B cell (primary cell): ENCODE data around the gene ITGB7. TPM values are rescaled to one million over a fixed set of nuclear protein-coding genes. Genes with fewer than 3 reads are reported as not detected.

ENCODE experiments used
- ATAC-seq: fragments of 200-7000 bp; cut with Tn5 transposase; one replicate; pipeline ENCODE4 v1.10.0; 2021; ENCODE audit warnings: low read depth, mild to moderate bottlenecking, moderate number of reproducible peaks, moderate library complexity
- CTCF ChIA-PET: fragments of 350-600 bp; sonication (Branson Sonifier 250); formaldehyde crosslinking; loops from one replicate; lab custom pipeline; 2021; ENCODE audit warnings: antibody characterized with exemption, inconsistent platforms; lab: Charles Lee
- POLR2A ChIA-PET: fragments of 350-600 bp; sonication (Branson Sonifier 250); formaldehyde crosslinking; loops from one replicate; lab custom pipeline; 2021; ENCODE audit warnings: antibody characterized with exemption; lab: Charles Lee
- DNase-seq: peaks from one replicate; pipeline ENCODE4 v3.0.0; 2013
- H2AFZ ChIP-seq: 2 replicates; pipeline ENCODE4 v1.6.1; 2012; ENCODE audit warnings: mild to moderate bottlenecking, low read depth, low read length; ENCODE audit not compliant: insufficient read depth, poor library complexity, severe bottlenecking
- H3K27ac ChIP-seq, 2 donors: 1 replicate in 1 of 2; 2 replicates in 1 of 2; pipeline ENCODE4 v1.5.1; 2012 to 2013; ENCODE audit warnings: low read length in 2 of 2, mild to moderate bottlenecking in 2 of 2, moderate library complexity in 1 of 2
- H3K27me3 ChIP-seq, 4 experiments: fragments of 200-600 bp in 1 of 4; sonication (generic) in 1 of 4; replicated peaks in 1 of 4; 1 replicate in 2 of 4; 2 replicates in 2 of 4; pipeline versions ENCODE4 v1.6.1 to v1.7.0; 2013 to 2016; ENCODE audit warnings: low read length in 3 of 4, mild to moderate bottlenecking in 2 of 4, mixed read lengths in 1 of 4, moderate library complexity in 1 of 4; ENCODE audit not compliant: insufficient read depth in 4 of 4, control insufficient read depth in 3 of 4; ENCODE audit errors: control extremely low read depth in 1 of 4
- H3K36me3 ChIP-seq, 2 experiments: replicated peaks in 1 of 2; 1 replicate in 1 of 2; 2 replicates in 1 of 2; pipeline versions ENCODE4 v1.6.1 to v1.7.1; 2013; ENCODE audit warnings: low read length in 1 of 2; ENCODE audit not compliant: insufficient read depth in 2 of 2, control insufficient read depth in 1 of 2; ENCODE audit errors: control extremely low read depth in 1 of 2, extremely low read depth in 1 of 2
- H3K4me1 ChIP-seq, 2 donors: fragments of 200-600 bp in 1 of 2; sonication (generic) in 1 of 2; 1 replicate in 1 of 2; 2 replicates in 1 of 2; pipeline versions ENCODE4 v1.5.1 to v1.6.1; 2013 to 2017; ENCODE audit warnings: low read length in 2 of 2; ENCODE audit not compliant: control insufficient read depth in 2 of 2, insufficient read depth in 2 of 2
- H3K4me2 ChIP-seq: replicated peaks from 2 replicates; pipeline ENCODE3; 2012; ENCODE audit warnings: mild to moderate bottlenecking, low read depth, low read length; ENCODE audit not compliant: poor library complexity, severe bottlenecking
- H3K4me3 ChIP-seq, 5 experiments: fragments of 200-600 bp in 1 of 5; sonication (generic) in 1 of 5; 1 replicate in 3 of 5; 2 replicates in 2 of 5; pipeline versions ENCODE4 v1.5.1 to v1.7.0; 2011 to 2016; ENCODE audit warnings: low read length in 4 of 5, mild to moderate bottlenecking in 4 of 5, low read depth in 2 of 5, control low read depth in 1 of 5, moderate library complexity in 1 of 5; ENCODE audit not compliant: insufficient read depth in 1 of 5; ENCODE audit errors: control extremely low read depth in 1 of 5, extremely low read depth in 1 of 5
- H3K79me2 ChIP-seq: fragments of 200-600 bp; sonication (generic); one replicate; pipeline ENCODE4 v1.6.0; 2016; ENCODE audit warnings: low read length; ENCODE audit not compliant: control insufficient read depth, insufficient read depth
- H3K9ac ChIP-seq: fragments of 200-600 bp; sonication (generic); 2 replicates; pipeline ENCODE4 v1.6.1; 2017; ENCODE audit warnings: mild to moderate bottlenecking, low read length, moderate library complexity
- H3K9me3 ChIP-seq, 3 donors: one replicate each; pipeline versions ENCODE4 v1.6.1 to v1.7.1; 2013; ENCODE audit warnings: low read length in 2 of 3; ENCODE audit not compliant: control insufficient read depth in 2 of 3, insufficient read depth in 1 of 3; ENCODE audit errors: control extremely low read depth in 1 of 3
- H4K20me1 ChIP-seq: 2 replicates; pipeline ENCODE4 v1.6.0; 2012; ENCODE audit warnings: mild to moderate bottlenecking, low read length; ENCODE audit not compliant: insufficient read depth, control insufficient read depth, poor library complexity, severe bottlenecking
- H3K27ac Mint-ChIP-seq: one replicate; pipeline ENCODE4 v1.8.0; 2021; ENCODE audit warnings: mixed read lengths
- H3K27me3 Mint-ChIP-seq: one replicate; pipeline ENCODE4 v1.8.0; 2021; ENCODE audit warnings: mixed read lengths
- H3K4me1 Mint-ChIP-seq: one replicate; pipeline ENCODE4 v1.8.0; 2021; ENCODE audit warnings: mixed read lengths
- H3K4me3 Mint-ChIP-seq: one replicate; pipeline ENCODE4 v1.8.0; 2021; ENCODE audit warnings: mixed read lengths
- H3K9me3 Mint-ChIP-seq: one replicate; pipeline ENCODE4 v1.8.0; 2022; ENCODE audit warnings: mixed read lengths; ENCODE audit not compliant: insufficient read depth
- CTCF ChIP-seq: fragments of 200-600 bp; IDR thresholded peaks from one replicate; pipeline ENCODE4 v1.8.0; 2022; ENCODE audit warnings: antibody characterized with exemption, mild to moderate bottlenecking
- EZH2 ChIP-seq: IDR thresholded peaks from 2 replicates; pipeline ENCODE4 v1.6.1; 2012; ENCODE audit warnings: borderline replicate concordance, low read depth, mild to moderate bottlenecking, moderate library complexity, low read length; ENCODE audit not compliant: insufficient read depth, poor library complexity, severe bottlenecking
- WGBS: methylation state at CpG from one replicate; pipeline ENCODE4 v1.1.5; 2013; ENCODE audit warnings: missing lambda C conversion rate; ENCODE audit not compliant: insufficient coverage; 5-methylcytosine and 5-hydroxymethylcytosine counted together
- intact Hi-C: fragments of 100-400 bp; cut with micrococcal nuclease; formaldehyde crosslinking; loops from one replicate; pipeline ENCODE4 v1.10.0; 2022
- polyA plus RNA-seq: library from polyadenylated mRNA; depleted of rRNA; stranded (reverse); fragments of >200 nt; gene quantifications from 2 replicates; pipeline ENCODE4 v1.2.3, GENCODE V29; 2012
- total RNA-seq, 2 donors: library from RNA; stranded (reverse); fragments of 120-200 nt in 1 of 2; gene quantifications; 1 replicate in 1 of 2; 2 replicates in 1 of 2; pipeline versions ENCODE4 v1.2.3 to v1.2.4, GENCODE V29; 2013 to 2022

Gene ITGB7
- total and polyA plus RNA-seq, 2 donors (not counting 1 experiment from before 2014, with no cell fraction given): 199 to 265 TPM

GRCh38 chr12:53198486-53199110, 8.5 kb downstream of the ITGB7 start:
- no peak overlapping the region for H3K9ac ChIP-seq
- ATAC-seq: no peak

More at GRCh38 chr12:53198486-53199110, 8.5 kb downstream of the ITGB7 start:
- TF ChIP-seq EZH2 (no peak), CTCF (no peak)
- H3K4me1 ChIP-seq: peaks cover 59 to 67% of the 10 kb centered on the region in 2 donors
- peaks cover 54% of the 10 kb centered on the region for H3K4me1 Mint-ChIP-seq
- no peak overlapping the region for H3K4me3 ChIP-seq
- peaks cover 4 to 62% of the 10 kb centered on the region in 2 experiments for H3K36me3 ChIP-seq
- peaks cover 66% of the 10 kb centered on the region for H4K20me1 ChIP-seq
- H3K9me3 Mint-ChIP-seq: no peaks in the 10 kb centered on the region
- H3K27me3 Mint-ChIP-seq: no peaks in the 10 kb centered on the region
- no peaks in the 10 kb centered on the region for H3K27me3 ChIP-seq
- POLR2A ChIA-PET: interaction anchor here (0.7 to 1.2 kb wide), 2 partner anchors 8 to 10 kb away, joined by 5 to 6 read pairs; partner anchors contain the start of gene ITGB7
- DNase-seq: no peak
- H2AFZ ChIP-seq: no peak overlapping the region
- H3K4me2 ChIP-seq: peak overlapping the region; percentile 73
- peak overlapping the region; percentile 32 to 50 for H3K27ac ChIP-seq
- no peaks in the 10 kb centered on the region for H3K9me3 ChIP-seq
- CTCF ChIA-PET: interaction anchor here (0.8 to 15.7 kb wide), 23 partner anchors 8 to 146 kb away, joined by 3 to 201 read pairs (median 6); partner anchors contain the start of genes AAAS, CSAD, ESPL1 and ITGB7
- 41% methylated on average over 5 of the region's 5 CpGs for WGBS
- intact Hi-C loops: loop anchor here (2.0 to 5.0 kb wide), 2 partner anchors 18 to 131 kb away; partner anchors contain the start of genes CSAD and ZNF740
- peaks cover 39% of the 10 kb centered on the region for H3K79me2 ChIP-seq
- H3K27ac Mint-ChIP-seq: peak overlapping the region; percentile 89
- peak overlapping the region; percentile 65 for H3K4me3 Mint-ChIP-seq
